ENCODE results near the gene ZNF367. TPM values are rescaled to one million over a fixed set of nuclear protein-coding genes. Genes with fewer than 3 reads are reported as not detected.

ZNF367 gene
- total RNA-seq: 10 to 100 TPM; 27.7 to 28.7 TPM

- Mint-ChIP-seq H3K9me3 (no peaks in the 10 kb centered on the region), H3K27ac (peak within 1 kb of the TSS; percentile 97), H3K4me1 (peaks cover 49% of the 10 kb centered on the region), H3K4me3 (peak within 1 kb of the TSS; percentile 96), H3K36me3 (ENCODE audit: low read depth) (peaks cover 21% of the 10 kb centered on the region), H3K27me3 (no peaks in the 10 kb centered on the region)
- ChIA-PET CTCF (no interaction called here), POLR2A (interaction anchor here (1.0 to 4.3 kb wide), 8 partner anchors 14 to 148 kb away, joined by 3 to 47 read pairs (median 4); partner anchors contain the start of gene HABP4)
- DNase-seq: peak; percentile 97
These were observed at the start of gene ZNF367 for GRCh38 chr9:96418083-96418919. Gene ZNF367 (minus strand): TSS chr9:96418370. CDS start chr9:96418032, 338 bp downstream.

GRCh38 chr9:96467784-96468183, 49.6 kb upstream of the ZNF367 start:
- no peaks in the 10 kb centered on the region for H3K4me1 Mint-ChIP-seq
- H3K36me3 Mint-ChIP-seq (ENCODE audit: low read depth): peaks cover 25% of the 10 kb centered on the region
- H3K9me3 Mint-ChIP-seq: no peaks in the 10 kb centered on the region
- CTCF ChIA-PET: no interaction called here
- no peak overlapping the region for H3K27ac Mint-ChIP-seq
- POLR2A ChIA-PET: no interaction called here
- DNase-seq: no peak
- no peak overlapping the region for H3K4me3 Mint-ChIP-seq
- H3K27me3 Mint-ChIP-seq: no peaks in the 10 kb centered on the region

GRCh38 chr9:96464426-96464825, 46.3 kb upstream of the ZNF367 start:
- peaks cover 20% of the 10 kb centered on the region for H3K36me3 Mint-ChIP-seq (ENCODE audit: low read depth)
- DNase-seq: no peak
- CTCF ChIA-PET: no interaction called here
- H3K27ac Mint-ChIP-seq: no peak overlapping the region
- POLR2A ChIA-PET: no interaction called here
- H3K4me3 Mint-ChIP-seq: no peak overlapping the region
- no peaks in the 10 kb centered on the region for H3K27me3 Mint-ChIP-seq
- H3K4me1 Mint-ChIP-seq: peaks cover 2% of the 10 kb centered on the region
- no peaks in the 10 kb centered on the region for H3K9me3 Mint-ChIP-seq

DNA sequence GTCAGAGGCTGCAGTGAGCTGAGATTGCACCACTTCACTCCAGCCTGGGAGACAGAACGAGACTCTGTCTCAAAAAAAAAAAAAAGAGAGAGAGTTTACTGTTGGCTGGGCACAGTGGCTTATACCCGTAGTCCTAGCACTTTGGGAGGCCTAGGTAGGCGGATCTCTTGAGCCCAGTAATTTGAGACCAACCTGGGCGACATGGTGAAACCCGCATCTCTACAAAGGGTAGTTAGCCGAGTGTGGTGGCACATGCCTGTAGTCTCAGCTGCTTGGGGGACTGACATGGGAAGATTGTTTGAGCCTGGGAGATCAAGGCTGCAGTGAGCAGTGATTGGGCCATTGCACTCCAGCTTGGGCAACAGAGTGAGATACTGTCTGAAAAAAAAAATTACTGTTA, 44.4 kb upstream of the ZNF367 start:
- Mint-ChIP-seq H3K36me3 (ENCODE audit: low read depth) (peaks cover 21% of the 10 kb centered on the region), H3K4me3 (no peak overlapping the region), H3K27ac (no peak overlapping the region), H3K27me3 (no peaks in the 10 kb centered on the region), H3K9me3 (no peaks in the 10 kb centered on the region), H3K4me1 (peaks cover 8% of the 10 kb centered on the region)
- DNase-seq: no peak
- POLR2A ChIA-PET: interaction anchor here (0.7 kb wide), 1 partner anchor 11 kb away, joined by 3 read pairs; no protein-coding TSS in a partner anchor
- CTCF ChIA-PET: no interaction called here

- no peaks in the 10 kb centered on the region for H3K27me3 Mint-ChIP-seq
- POLR2A ChIA-PET: no interaction called here
- DNase-seq: no peak
- no peak overlapping the region for H3K27ac Mint-ChIP-seq
- CTCF ChIA-PET: interaction anchor here (1.0 kb wide), 1 partner anchor 19 kb away, joined by 3 read pairs; no protein-coding TSS in a partner anchor
- H3K36me3 Mint-ChIP-seq (ENCODE audit: low read depth): peaks cover 17% of the 10 kb centered on the region
- H3K9me3 Mint-ChIP-seq: no peaks in the 10 kb centered on the region
- peaks cover 8% of the 10 kb centered on the region for H3K4me1 Mint-ChIP-seq
- H3K4me3 Mint-ChIP-seq: no peak overlapping the region
These were observed 43.2 kb upstream of the ZNF367 start for GRCh38 chr9:96461336-96461735.

DNA sequence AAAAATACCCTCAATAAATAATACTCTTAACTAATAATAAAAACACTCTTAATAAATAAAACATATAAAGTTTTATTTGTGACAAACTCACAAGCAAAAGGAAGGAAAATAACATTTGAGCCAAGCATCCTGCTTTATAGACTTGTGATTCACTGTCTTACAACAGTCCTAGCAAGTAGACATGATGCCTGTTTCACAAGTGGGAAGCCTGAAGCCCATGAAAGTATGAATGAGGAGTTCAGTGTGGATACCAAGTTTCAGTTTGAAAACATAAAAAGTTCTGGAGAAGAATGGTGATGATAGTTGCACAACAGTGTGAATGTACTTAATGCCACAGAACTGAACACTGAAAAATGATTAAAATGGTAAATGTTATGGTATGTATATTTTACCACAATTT, 42.7 kb upstream of the ZNF367 start:
- CTCF ChIA-PET: no interaction called here
- Mint-ChIP-seq H3K36me3 (ENCODE audit: low read depth) (peaks cover 14% of the 10 kb centered on the region), H3K4me3 (no peak overlapping the region), H3K27me3 (no peaks in the 10 kb centered on the region), H3K9me3 (no peaks in the 10 kb centered on the region), H3K27ac (no peak overlapping the region), H3K4me1 (peaks cover 8% of the 10 kb centered on the region)
- no peak for DNase-seq
- POLR2A ChIA-PET: interaction anchor here (1.0 kb wide), 1 partner anchor 11 kb away, joined by 3 read pairs; the partner anchor contains the start of gene HABP4

GRCh38 chr9:96460470-96460869, 42.3 kb upstream of the ZNF367 start:
- Mint-ChIP-seq H3K27me3 (no peaks in the 10 kb centered on the region), H3K36me3 (ENCODE audit: low read depth) (peaks cover 10% of the 10 kb centered on the region), H3K4me3 (no peak overlapping the region), H3K4me1 (peaks cover 8% of the 10 kb centered on the region), H3K9me3 (no peaks in the 10 kb centered on the region), H3K27ac (no peak overlapping the region)
- DNase-seq: no peak
- ChIA-PET POLR2A (interaction anchor here (1.0 kb wide), 1 partner anchor 10 kb away, joined by 3 read pairs; the partner anchor contains the start of gene HABP4), CTCF (no interaction called here)

- Mint-ChIP-seq H3K36me3 (ENCODE audit: low read depth) (peaks cover 9% of the 10 kb centered on the region), H3K4me1 (peaks cover 8% of the 10 kb centered on the region), H3K27ac (no peak overlapping the region), H3K4me3 (no peak overlapping the region), H3K9me3 (no peaks in the 10 kb centered on the region), H3K27me3 (no peaks in the 10 kb centered on the region)
- DNase-seq: no peak
- CTCF ChIA-PET: no interaction called here
- POLR2A ChIA-PET: no interaction called here
These were observed 41.3 kb upstream of the ZNF367 start for GRCh38 chr9:96459268-96460007.

- POLR2A ChIA-PET: no interaction called here
These were observed 40.1 kb upstream of the ZNF367 start for GRCh38 chr9:96458226-96458625.

DNA sequence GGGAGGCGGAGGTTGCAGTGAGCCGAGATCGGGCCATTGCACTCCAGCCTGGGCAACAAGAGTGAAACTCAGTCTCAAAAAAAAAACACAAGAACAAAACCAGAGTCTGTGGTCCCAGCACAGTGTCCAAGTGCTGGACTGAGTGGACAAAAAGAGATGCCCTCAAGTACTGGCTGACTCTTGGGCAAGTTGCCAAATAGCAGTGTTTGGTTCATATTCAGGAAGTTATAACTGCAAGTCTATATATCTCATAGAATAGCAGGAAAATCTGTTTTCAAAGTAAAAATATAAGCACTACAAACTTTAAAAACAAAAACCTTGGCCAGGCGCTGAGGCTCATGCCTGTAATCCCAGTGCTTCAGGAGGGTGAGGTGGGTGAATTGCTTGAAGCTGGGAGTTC, 39.1 kb upstream of the ZNF367 start:
- Mint-ChIP-seq H3K4me3 (no peak overlapping the region), H3K36me3 (ENCODE audit: low read depth) (peaks cover 9% of the 10 kb centered on the region), H3K4me1 (peaks cover 16% of the 10 kb centered on the region), H3K27me3 (no peaks in the 10 kb centered on the region), H3K27ac (no peak overlapping the region), H3K9me3 (no peaks in the 10 kb centered on the region)
- DNase-seq: no peak
- ChIA-PET POLR2A (no interaction called here), CTCF (no interaction called here)

More at GRCh38 chr9:96458226-96458625, 40.1 kb upstream of the ZNF367 start:
- H3K27me3 Mint-ChIP-seq: no peaks in the 10 kb centered on the region
- no peak overlapping the region for H3K27ac Mint-ChIP-seq
- H3K36me3 Mint-ChIP-seq (ENCODE audit: low read depth): peaks cover 9% of the 10 kb centered on the region
- no peaks in the 10 kb centered on the region for H3K9me3 Mint-ChIP-seq
- H3K4me1 Mint-ChIP-seq: peaks cover 12% of the 10 kb centered on the region
- DNase-seq: no peak
- CTCF ChIA-PET: no interaction called here
- no peak overlapping the region for H3K4me3 Mint-ChIP-seq

- Mint-ChIP-seq H3K4me3 (no peak overlapping the region), H3K4me1 (peaks cover 22% of the 10 kb centered on the region), H3K27me3 (peaks cover 6% of the 10 kb centered on the region), H3K27ac (no peak overlapping the region), H3K9me3 (no peaks in the 10 kb centered on the region), H3K36me3 (ENCODE audit: low read depth) (peaks cover 3% of the 10 kb centered on the region)
- POLR2A ChIA-PET: interaction anchor here (4.4 kb wide), 1 partner anchor 113 kb away, joined by 23 read pairs; no protein-coding TSS in a partner anchor
- no peak for DNase-seq
- CTCF ChIA-PET: no interaction called here
These were observed 35.5 kb upstream of the ZNF367 start for GRCh38 chr9:96453625-96454024.

DNA sequence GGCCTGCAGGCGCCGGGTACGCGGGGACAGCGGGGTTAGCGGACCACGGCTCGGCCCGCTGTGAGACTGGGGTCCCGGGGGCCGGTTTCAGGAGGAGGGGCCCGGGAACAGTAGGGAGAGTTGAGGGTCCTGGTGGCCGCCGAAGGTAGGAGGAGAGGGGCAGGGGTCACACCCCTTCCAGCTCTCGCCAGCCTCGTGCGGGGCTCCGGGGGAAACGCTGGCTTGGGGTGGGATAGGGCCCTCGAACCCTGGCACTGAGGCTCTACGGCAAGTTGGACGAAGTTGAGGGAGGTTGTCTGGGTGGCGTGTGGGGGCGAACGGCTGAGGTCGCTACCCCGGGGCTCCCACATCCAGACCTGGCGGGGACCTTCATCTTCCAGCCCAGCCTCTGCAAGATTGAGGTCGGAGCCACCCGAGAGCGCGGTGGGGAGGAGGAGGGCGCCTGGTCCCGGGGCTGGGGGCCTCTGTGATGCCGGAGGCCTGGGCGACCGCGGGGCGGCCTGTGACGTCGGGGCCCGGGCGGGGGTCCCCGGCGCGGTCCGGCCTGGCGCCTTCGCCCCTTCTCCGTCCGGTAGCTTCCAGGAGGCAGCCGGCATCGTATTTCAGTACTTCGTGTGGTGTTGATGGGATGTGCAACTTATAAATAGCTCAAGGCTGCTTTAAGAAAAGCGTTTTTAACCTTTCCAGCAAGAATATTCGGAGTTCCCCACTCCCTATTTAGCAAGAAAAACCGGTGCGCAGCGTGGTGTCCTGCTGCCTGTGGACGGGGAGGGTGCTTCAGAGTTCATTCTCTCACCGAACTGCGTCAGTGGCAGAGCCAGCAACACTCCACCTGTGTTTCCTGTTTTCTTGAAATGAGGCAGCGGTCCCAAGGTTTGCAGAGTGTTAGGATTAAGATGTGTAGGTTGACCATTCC, 32.7 kb upstream of the ZNF367 start:
- Mint-ChIP-seq H3K36me3 (ENCODE audit: low read depth) (no peaks in the 10 kb centered on the region), H3K4me1 (peaks cover 29% of the 10 kb centered on the region), H3K4me3 (peak overlapping the region; percentile 85), H3K27me3 (peaks cover 11% of the 10 kb centered on the region), H3K9me3 (no peaks in the 10 kb centered on the region), H3K27ac (peak overlapping the region; percentile 62)
- peak; percentile 38 for DNase-seq
- ChIA-PET POLR2A (interaction anchor here (1.1 to 5.2 kb wide), 7 partner anchors 10 to 216 kb away, joined by 3 to 47 read pairs (median 8); partner anchors contain the start of gene ZNF367), CTCF (interaction anchor here (0.6 to 2.5 kb wide), 4 partner anchors 8 to 216 kb away, joined by 3 to 14 read pairs (median 6); no protein-coding TSS in a partner anchor)
